IPS-15b (cell line): Measurements from ENCODE around the gene TCAIM.

Source experiments
- H3K27me3 ChIP-seq: one replicate; pipeline ENCODE4 v1.6.1; 2013; ENCODE audit warnings: low read length; ENCODE audit not compliant: control insufficient read depth, insufficient read depth
- H3K36me3 ChIP-seq: one replicate; pipeline ENCODE4 v1.6.1; 2013; ENCODE audit warnings: low read length; ENCODE audit not compliant: control insufficient read depth, insufficient read depth
- H3K4me1 ChIP-seq: one replicate; pipeline ENCODE4 v1.6.1; 2013; ENCODE audit warnings: mild to moderate bottlenecking, low read length; ENCODE audit not compliant: control insufficient read depth, insufficient read depth
- H3K4me3 ChIP-seq: one replicate; pipeline ENCODE4 v1.5.1; 2013; ENCODE audit warnings: low read depth, low read length
- H3K9ac ChIP-seq: one replicate; pipeline ENCODE4 v1.6.1; 2013; ENCODE audit warnings: low read depth, mild to moderate bottlenecking, low read length
- H3K9me3 ChIP-seq: one replicate; pipeline ENCODE4 v1.6.1; 2013; ENCODE audit warnings: mild to moderate bottlenecking, low read length; ENCODE audit not compliant: control insufficient read depth, insufficient read depth

Gene TCAIM

GRCh38 chr3:44439499-44440295, 101.1 kb downstream of the TCAIM start:
- Histone ChIP-seq H3K27me3 (no peaks in the 10 kb centered on the region), H3K9me3 (no peaks in the 10 kb centered on the region), H3K36me3 (no peaks in the 10 kb centered on the region), H3K9ac (no peak overlapping the region), H3K4me3 (no peak overlapping the region), H3K4me1 (no peaks in the 10 kb centered on the region)

- Histone ChIP-seq H3K9ac (no peak overlapping the region), H3K36me3 (peaks cover 17% of the 10 kb centered on the region), H3K9me3 (no peaks in the 10 kb centered on the region), H3K4me3 (no peak overlapping the region), H3K27me3 (no peaks in the 10 kb centered on the region), H3K4me1 (no peaks in the 10 kb centered on the region)
Observed at GRCh38 chr3:44442596-44443309, 104.2 kb downstream of the TCAIM start.

- H3K9ac ChIP-seq = no peak overlapping the region
Observed at GRCh38 chr3:44444437-44444836, 105.9 kb downstream of the TCAIM start.

GRCh38 chr3:44444896-44445691, 106.5 kb downstream of the TCAIM start:
- peaks cover 39% of the 10 kb centered on the region for H3K36me3 ChIP-seq
- H3K27me3 ChIP-seq = no peaks in the 10 kb centered on the region
- no peaks in the 10 kb centered on the region for H3K9me3 ChIP-seq
- H3K4me3 ChIP-seq = no peak overlapping the region
- no peaks in the 10 kb centered on the region for H3K4me1 ChIP-seq
- no peak overlapping the region for H3K9ac ChIP-seq

More at GRCh38 chr3:44444437-44444836, 105.9 kb downstream of the TCAIM start:
- no peaks in the 10 kb centered on the region for H3K27me3 ChIP-seq
- H3K4me1 ChIP-seq = no peaks in the 10 kb centered on the region
- no peak overlapping the region for H3K4me3 ChIP-seq
- H3K9me3 ChIP-seq = no peaks in the 10 kb centered on the region
- peaks cover 34% of the 10 kb centered on the region for H3K36me3 ChIP-seq

- Histone ChIP-seq H3K36me3 (peaks cover 45% of the 10 kb centered on the region), H3K27me3 (no peaks in the 10 kb centered on the region)
Observed at GRCh38 chr3:44445786-44446185, 107.2 kb downstream of the TCAIM start.

GRCh38 chr3:44446929-44447328, 108.4 kb downstream of the TCAIM start:
- Histone ChIP-seq H3K4me3 (no peak overlapping the region), H3K4me1 (no peaks in the 10 kb centered on the region), H3K36me3 (peaks cover 45% of the 10 kb centered on the region), H3K9me3 (no peaks in the 10 kb centered on the region), H3K9ac (no peak overlapping the region), H3K27me3 (no peaks in the 10 kb centered on the region)

More at GRCh38 chr3:44445786-44446185, 107.2 kb downstream of the TCAIM start:
- H3K4me3 ChIP-seq = no peak overlapping the region
- no peaks in the 10 kb centered on the region for H3K9me3 ChIP-seq
- H3K9ac ChIP-seq = no peak overlapping the region
- no peaks in the 10 kb centered on the region for H3K4me1 ChIP-seq

GRCh38 chr3:44451441-44451840, 112.9 kb downstream of the TCAIM start:
- H3K36me3 ChIP-seq = peaks cover 52% of the 10 kb centered on the region
- H3K9me3 ChIP-seq = no peaks in the 10 kb centered on the region
- no peak overlapping the region for H3K9ac ChIP-seq
- H3K27me3 ChIP-seq = no peaks in the 10 kb centered on the region
- H3K4me3 ChIP-seq = no peak overlapping the region
- H3K4me1 ChIP-seq = no peaks in the 10 kb centered on the region

GRCh38 chr3:44454258-44454657, 115.7 kb downstream of the TCAIM start:
- Histone ChIP-seq H3K4me3 (no peak overlapping the region), H3K9ac (no peak overlapping the region), H3K36me3 (peaks cover 31% of the 10 kb centered on the region), H3K4me1 (no peaks in the 10 kb centered on the region), H3K27me3 (no peaks in the 10 kb centered on the region), H3K9me3 (no peaks in the 10 kb centered on the region)

- peaks cover 22% of the 10 kb centered on the region for H3K36me3 ChIP-seq
- H3K4me3 ChIP-seq = no peak overlapping the region
- H3K9ac ChIP-seq = no peak overlapping the region
- H3K9me3 ChIP-seq = no peaks in the 10 kb centered on the region
- no peaks in the 10 kb centered on the region for H3K27me3 ChIP-seq
- no peaks in the 10 kb centered on the region for H3K4me1 ChIP-seq
Observed at GRCh38 chr3:44455318-44455717, 116.8 kb downstream of the TCAIM start.
